ENCODE results near the gene EIF3D.

- TF ChIP-seq CTCF (conservative IDR thresholded peaks at IDR 0.05 in 1 of 2, IDR thresholded peaks at IDR 0.05 in 1 of 2; ENCODE audit: extremely low read depth in 1 of 2, insufficient read depth in 1 of 2, low read depth in 1 of 2, low read length in 2 of 2) (no peak), EZH2 (IDR thresholded peaks at IDR 0.05; ENCODE audit: borderline replicate concordance, low read length) (no peak)
Observed at GRCh38 chr22:36564422-36565158, 35.6 kb upstream of the EIF3D start.
